Smooth muscle cell (in vitro differentiated cells): ENCODE measurements around the gene CDYL. TPM values are rescaled to one million over a fixed set of nuclear protein-coding genes. Genes with fewer than 3 reads are reported as not detected.

Experiments used
- DNase-seq: peaks from one replicate; lab custom pipeline; 2025; ENCODE audit not compliant: unreplicated experiment; lab: John Stamatoyannopoulos, UW
- H2AFZ ChIP-seq: fragments of 200-600 bp; sonication (generic); 2 replicates; pipeline ENCODE4 v1.6.0; 2016; ENCODE audit warnings: antibody characterized with exemption, low read depth, mild to moderate bottlenecking
- H3F3A ChIP-seq: fragments of 200-600 bp; sonication (generic); 2 replicates; pipeline ENCODE4 v1.6.0; 2017; ENCODE audit warnings: antibody characterized with exemption, low read depth
- H3K27ac ChIP-seq: fragments of 200-600 bp; sonication (generic); 2 replicates; pipeline ENCODE4 v1.5.1; 2016; ENCODE audit warnings: low read depth, mild to moderate bottlenecking
- H3K27me3 ChIP-seq: fragments of 200-600 bp; sonication (generic); 2 replicates; pipeline ENCODE4 v1.6.1; 2016; ENCODE audit warnings: low read depth, mild to moderate bottlenecking
- H3K36me3 ChIP-seq: fragments of 200-600 bp; sonication (generic); 2 replicates; pipeline ENCODE4 v1.5.1; 2016; ENCODE audit warnings: low read depth
- H3K4me1 ChIP-seq: fragments of 200-600 bp; sonication (generic); 2 replicates; pipeline ENCODE4 v1.5.1; 2016; ENCODE audit warnings: low read depth
- H3K4me2 ChIP-seq: fragments of 200-600 bp; sonication (generic); 2 replicates; pipeline ENCODE4 v1.6.0; 2016; ENCODE audit warnings: mild to moderate bottlenecking
- H3K4me3 ChIP-seq: fragments of 200-600 bp; sonication (generic); 2 replicates; pipeline ENCODE4 v1.5.1; 2016; ENCODE audit warnings: mild to moderate bottlenecking
- H3K79me2 ChIP-seq: fragments of 200-600 bp; sonication (generic); 2 replicates; pipeline ENCODE4 v1.6.0; 2016; ENCODE audit warnings: low read depth, mild to moderate bottlenecking
- H3K9ac ChIP-seq: fragments of 200-600 bp; sonication (generic); 2 replicates; pipeline ENCODE4 v1.6.0; 2016; ENCODE audit warnings: low read depth
- H3K9me3 ChIP-seq: fragments of 200-600 bp; sonication (generic); replicated peaks from 2 replicates; pipeline ENCODE4 v1.5.1; 2016; ENCODE audit warnings: low read depth
- H4K20me1 ChIP-seq: fragments of 200-600 bp; sonication (generic); 2 replicates; pipeline ENCODE4 v1.6.0; 2016; ENCODE audit warnings: low read depth
- CTCF ChIP-seq: fragments of 200-600 bp; sonication (generic); IDR thresholded peaks from 2 replicates; pipeline ENCODE4 v1.5.1; 2017; ENCODE audit warnings: borderline replicate concordance, mild to moderate bottlenecking, antibody characterized with exemption; ENCODE audit not compliant: insufficient read depth, poor library complexity, severe bottlenecking
- WGBS: methylation state at CpG from one replicate; pipeline ENCODE4 v1.1.7; 2016; ENCODE audit warnings: low lambda C conversion rate; 5-methylcytosine and 5-hydroxymethylcytosine counted together
- polyA plus RNA-seq: library from polyadenylated mRNA; unstranded; fragments of >200 nt; fragmentation: Nextera tagmentation; extraction: Ambion mirVana; gene quantifications from 2 replicates; pipeline ENCODE4 v1.2.1, GENCODE V29; 2016
- total RNA-seq: library from RNA; depleted of rRNA; stranded (reverse); fragments of >200 nt; gene quantifications from 2 replicates; pipeline ENCODE4 v1.2.3, GENCODE V29; 2014

CDYL gene
- total and polyA plus RNA-seq, 2 experiments from 2014 or later: 28.7 to 34.5 TPM

GRCh38 chr6:4814212-4814611 is 38.0 kb downstream of the CDYL start:
- Histone ChIP-seq H4K20me1 (peaks cover 93% of the 10 kb centered on the region), H3K9me3 (no peaks in the 10 kb centered on the region), H3K4me2 (no peak overlapping the region), H3K27ac (no peak overlapping the region), H3K79me2 (peaks cover 95% of the 10 kb centered on the region), H3K9ac (no peak overlapping the region), H3K36me3 (no peaks in the 10 kb centered on the region), H3K4me3 (no peak overlapping the region), H3K27me3 (no peaks in the 10 kb centered on the region), H2AFZ (no peak overlapping the region), H3K4me1 (no peaks in the 10 kb centered on the region), H3F3A (peaks cover 6% of the 10 kb centered on the region)
- no peak for TF ChIP-seq CTCF
- DNase-seq: no peak

- Histone ChIP-seq H3K4me2 (no peak overlapping the region), H3K4me1 (no peaks in the 10 kb centered on the region), H3K27me3 (no peaks in the 10 kb centered on the region), H3K79me2 (peaks cover 100% of the 10 kb centered on the region), H2AFZ (no peak overlapping the region), H3K27ac (no peak overlapping the region), H4K20me1 (peaks cover 98% of the 10 kb centered on the region), H3K9ac (no peak overlapping the region), H3K4me3 (no peak overlapping the region), H3K9me3 (no peaks in the 10 kb centered on the region), H3F3A (peaks cover 6% of the 10 kb centered on the region), H3K36me3 (no peaks in the 10 kb centered on the region)
- WGBS: 96% methylated on average over 2 of the region's 2 CpGs
- no peak for DNase-seq
- no peak for TF ChIP-seq CTCF
Measured at GRCh38 chr6:4814987-4815386, 38.8 kb downstream of the CDYL start.

GRCh38 chr6:4815584-4815983 is 39.4 kb downstream of the CDYL start:
- no peak for DNase-seq
- Histone ChIP-seq H3K4me3 (no peak overlapping the region), H3K9ac (no peak overlapping the region), H3K79me2 (peaks cover 100% of the 10 kb centered on the region), H3K4me2 (no peak overlapping the region), H3K27me3 (no peaks in the 10 kb centered on the region), H3K27ac (no peak overlapping the region), H3K9me3 (no peaks in the 10 kb centered on the region), H2AFZ (no peak overlapping the region), H3K36me3 (no peaks in the 10 kb centered on the region), H4K20me1 (peaks cover 98% of the 10 kb centered on the region), H3K4me1 (no peaks in the 10 kb centered on the region), H3F3A (peaks cover 6% of the 10 kb centered on the region)
- TF ChIP-seq CTCF: no peak
- 95% methylated on average over 2 of the region's 2 CpGs for WGBS

GRCh38 chr6:4816904-4817303 is 40.7 kb downstream of the CDYL start:
- Histone ChIP-seq H3K27me3 (no peaks in the 10 kb centered on the region), H3F3A (peaks cover 4% of the 10 kb centered on the region), H2AFZ (no peak overlapping the region), H3K9ac (no peak overlapping the region), H3K4me1 (no peaks in the 10 kb centered on the region), H3K79me2 (peaks cover 100% of the 10 kb centered on the region), H3K4me2 (no peak overlapping the region), H3K27ac (peak overlapping the region; percentile 3), H3K36me3 (no peaks in the 10 kb centered on the region), H3K4me3 (no peak overlapping the region), H4K20me1 (peaks cover 98% of the 10 kb centered on the region), H3K9me3 (no peaks in the 10 kb centered on the region)
- TF ChIP-seq CTCF: no peak
- DNase-seq: no peak
- WGBS: 96% methylated on average over 2 of the region's 2 CpGs
